ENCODE measurements around the gene C19orf47.
A peak's percentile ranks its signal among the peaks of the same experiment; 100 is the strongest.

C19orf47 gene

DNA sequence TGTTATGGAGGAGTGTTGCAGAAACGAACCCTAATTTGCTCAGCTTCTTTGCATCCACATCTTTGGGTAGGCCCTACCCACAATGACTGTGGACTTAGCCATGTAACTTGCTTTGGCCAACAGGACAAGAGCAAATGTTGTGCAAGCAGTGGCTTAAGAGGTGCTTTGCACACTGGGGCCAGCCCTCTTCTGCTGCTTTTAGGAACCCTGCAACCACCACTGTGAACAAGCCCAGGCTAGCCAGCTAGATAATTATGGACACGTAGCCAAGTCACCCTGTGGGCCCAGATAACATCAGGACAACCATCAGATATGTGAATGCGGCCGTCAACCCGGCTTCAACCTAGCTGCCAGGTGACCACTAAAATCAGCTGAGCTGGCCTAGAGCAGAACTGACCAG, 17.1 kb downstream of the C19orf47 start:
- TF ChIP-seq, protein P1, sequence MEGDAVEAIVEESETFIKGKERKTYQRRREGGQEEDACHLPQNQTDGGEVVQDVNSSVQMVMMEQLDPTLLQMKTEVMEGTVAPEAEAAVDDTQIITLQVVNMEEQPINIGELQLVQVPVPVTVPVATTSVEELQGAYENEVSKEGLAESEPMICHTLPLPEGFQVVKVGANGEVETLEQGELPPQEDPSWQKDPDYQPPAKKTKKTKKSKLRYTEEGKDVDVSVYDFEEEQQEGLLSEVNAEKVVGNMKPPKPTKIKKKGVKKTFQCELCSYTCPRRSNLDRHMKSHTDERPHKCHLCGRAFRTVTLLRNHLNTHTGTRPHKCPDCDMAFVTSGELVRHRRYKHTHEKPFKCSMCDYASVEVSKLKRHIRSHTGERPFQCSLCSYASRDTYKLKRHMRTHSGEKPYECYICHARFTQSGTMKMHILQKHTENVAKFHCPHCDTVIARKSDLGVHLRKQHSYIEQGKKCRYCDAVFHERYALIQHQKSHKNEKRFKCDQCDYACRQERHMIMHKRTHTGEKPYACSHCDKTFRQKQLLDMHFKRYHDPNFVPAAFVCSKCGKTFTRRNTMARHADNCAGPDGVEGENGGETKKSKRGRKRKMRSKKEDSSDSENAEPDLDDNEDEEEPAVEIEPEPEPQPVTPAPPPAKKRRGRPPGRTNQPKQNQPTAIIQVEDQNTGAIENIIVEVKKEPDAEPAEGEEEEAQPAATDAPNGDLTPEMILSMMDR (conservative IDR thresholded peaks at IDR 0.05), result no peak
- H3K27ac ChIP-seq, result peak overlapping the region; percentile 2; the same call in 1 of the 2 replicates

GRCh38 chr19:40326201-40326600, 22.0 kb downstream of the C19orf47 start:
- TF ChIP-seq, protein P1 (conservative IDR thresholded peaks at IDR 0.05), result no peak
- H3K27ac ChIP-seq, result no peak overlapping the region

- TF ChIP-seq, protein P1 (conservative IDR thresholded peaks at IDR 0.05), result no peak
- peak overlapping the region; percentile 65 for H3K27ac ChIP-seq
Observed at GRCh38 chr19:40323705-40324104, 24.5 kb downstream of the C19orf47 start.

GRCh38 chr19:40322951-40323615, 25.1 kb downstream of the C19orf47 start:
- H3K27ac ChIP-seq, result peak overlapping the region; percentile 65
- TF ChIP-seq, protein P1 (conservative IDR thresholded peaks at IDR 0.05), result no peak

- TF ChIP-seq, protein P1 (conservative IDR thresholded peaks at IDR 0.05), result no peak
Observed at GRCh38 chr19:40322271-40322610, 26.0 kb downstream of the C19orf47 start.

DNA sequence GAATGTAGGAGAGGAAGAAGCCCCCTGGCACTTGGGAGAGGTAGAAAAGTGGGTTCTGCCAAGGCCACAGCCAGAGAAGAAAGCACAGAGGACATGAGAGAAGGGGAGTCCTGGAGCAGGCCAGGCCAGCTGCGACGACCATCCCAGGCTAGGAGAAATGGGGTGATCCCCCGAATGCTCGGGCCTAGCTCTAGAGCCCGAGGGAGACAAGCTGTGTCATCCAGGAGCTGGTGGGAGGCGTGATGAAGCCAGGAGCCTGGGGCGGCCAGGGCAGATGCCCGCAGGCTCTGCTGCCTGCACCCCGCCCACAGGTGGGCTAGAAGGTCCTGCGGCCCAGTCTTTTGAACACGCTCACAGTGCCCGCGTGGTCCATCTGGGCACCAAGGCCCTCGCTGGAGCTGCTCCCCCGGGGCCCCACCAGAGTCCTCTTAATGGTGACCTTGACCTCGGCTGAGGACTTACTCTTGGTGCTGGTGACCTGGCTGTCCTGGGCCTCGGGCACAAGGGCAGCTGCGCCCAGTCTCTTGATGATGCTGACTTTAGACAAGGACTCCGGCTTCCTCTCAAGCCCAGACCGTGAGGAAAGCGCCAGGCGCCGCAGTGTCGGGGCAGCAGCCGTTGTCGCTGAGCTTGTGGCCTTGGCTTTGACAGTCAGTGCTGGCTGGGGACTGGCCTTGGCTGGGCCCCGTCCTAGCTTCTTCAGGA, 26.5 kb downstream of the C19orf47 start:
- no peak overlapping the region for H3K27ac ChIP-seq

More at GRCh38 chr19:40322271-40322610, 26.0 kb downstream of the C19orf47 start:
- no peak overlapping the region for H3K27ac ChIP-seq

GRCh38 chr19:40321076-40321475, 27.1 kb downstream of the C19orf47 start:
- TF ChIP-seq, protein P1 (conservative IDR thresholded peaks at IDR 0.05), result no peak
- no peak overlapping the region for H3K27ac ChIP-seq

More for the DNA sequence above, 26.5 kb downstream of the C19orf47 start:
- TF ChIP-seq, protein P1 (conservative IDR thresholded peaks at IDR 0.05), result no peak

Measured in VCaP (cell line).